Fibroblast of the conjunctiva (primary cell): ENCODE measurements around the gene NRP1.

Experiments used
- DNase-seq: peaks from one replicate; pipeline ENCODE4 v3.0.0-alpha.2; 2010; ENCODE audit warnings: low read depth

Gene NRP1

DNA sequence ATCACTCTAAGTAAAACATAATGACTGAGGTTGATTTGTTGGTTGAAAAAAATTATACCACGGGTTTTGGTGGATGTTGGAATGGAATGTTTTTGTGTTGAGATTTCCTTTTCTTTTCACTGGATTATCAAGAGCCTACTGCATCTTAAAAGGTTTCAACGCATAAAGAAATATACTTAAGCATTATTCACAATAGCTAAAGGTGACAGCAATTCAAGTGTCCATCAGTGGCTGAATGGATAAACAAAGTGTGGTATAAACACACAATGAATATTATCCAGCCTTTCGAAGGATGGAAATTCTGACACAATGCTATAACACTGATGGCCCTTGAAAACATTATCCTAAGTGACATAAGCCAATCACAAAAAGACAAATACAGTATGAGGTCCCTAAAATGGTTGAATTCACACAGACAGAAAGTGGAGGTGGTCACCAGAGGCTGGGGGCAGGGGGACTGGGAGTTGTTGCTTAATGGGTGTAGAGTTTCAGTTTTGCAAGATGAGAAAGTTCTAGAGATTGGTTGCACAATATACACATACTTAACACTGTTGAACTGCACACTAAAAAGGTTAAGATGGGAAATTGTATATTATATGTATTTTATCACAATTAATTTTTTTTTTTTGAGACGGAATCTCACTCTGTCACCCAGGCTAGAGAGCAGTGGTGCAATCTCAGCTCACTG lies 122.3 kb downstream of the NRP1 start:
- no peak for DNase-seq

DNA sequence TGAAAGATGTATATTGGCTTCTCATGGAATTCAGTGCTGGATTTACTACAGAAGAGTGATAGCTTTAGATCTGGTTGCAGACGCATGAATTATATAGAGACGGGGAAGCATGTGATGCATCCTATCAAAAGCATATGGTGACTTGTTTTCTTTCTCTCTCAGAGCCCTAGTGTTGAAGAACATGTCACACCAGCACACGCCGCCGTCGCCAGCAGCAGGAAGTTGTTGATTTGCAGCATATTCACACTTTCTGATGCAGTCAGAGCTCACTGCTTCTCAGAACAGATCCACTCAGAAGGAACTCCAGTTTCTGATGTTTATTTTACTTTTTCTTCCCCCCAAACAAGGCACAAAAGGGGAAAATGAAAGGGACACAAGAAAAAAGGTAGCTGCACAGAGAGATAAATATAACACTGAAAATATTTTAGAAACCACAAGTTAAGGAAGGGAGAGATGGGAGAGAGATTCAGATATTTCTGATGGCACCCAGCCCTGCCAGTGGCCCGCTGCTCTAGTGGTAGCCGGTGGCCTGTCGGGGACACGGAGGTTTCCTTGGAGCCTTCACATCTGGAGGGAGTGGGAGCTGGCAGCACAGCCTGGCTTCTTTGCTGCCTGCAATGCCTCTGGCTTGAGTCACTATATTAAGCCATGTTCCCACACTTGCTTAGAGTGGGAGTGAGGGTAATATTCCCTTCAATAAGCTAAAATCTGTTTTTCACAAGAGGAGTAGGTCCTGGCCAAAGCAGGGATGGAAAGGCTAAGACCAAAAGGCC lies 123.2 kb downstream of the NRP1 start:
- peak; percentile 68 for DNase-seq

DNA sequence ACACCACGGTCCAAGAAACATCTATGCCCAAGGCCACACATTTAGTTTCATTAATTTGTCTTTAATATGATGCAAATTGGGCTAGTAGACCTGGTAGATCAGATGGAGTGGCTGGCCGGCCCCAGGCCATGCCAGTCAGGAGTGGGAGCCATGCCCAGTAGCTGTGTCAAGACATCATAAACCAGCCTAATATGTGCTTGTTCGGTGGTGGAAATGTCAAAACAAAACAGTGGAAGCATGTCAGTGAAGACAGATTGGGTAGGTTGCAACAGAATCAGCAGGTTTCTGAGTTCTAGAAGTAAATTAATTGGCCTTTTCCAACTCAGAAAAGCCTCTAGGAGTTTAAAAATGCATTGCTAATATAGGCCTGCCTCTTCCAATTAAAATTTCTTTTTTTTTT lies 124.7 kb downstream of the NRP1 start:
- DNase-seq: no peak

DNA sequence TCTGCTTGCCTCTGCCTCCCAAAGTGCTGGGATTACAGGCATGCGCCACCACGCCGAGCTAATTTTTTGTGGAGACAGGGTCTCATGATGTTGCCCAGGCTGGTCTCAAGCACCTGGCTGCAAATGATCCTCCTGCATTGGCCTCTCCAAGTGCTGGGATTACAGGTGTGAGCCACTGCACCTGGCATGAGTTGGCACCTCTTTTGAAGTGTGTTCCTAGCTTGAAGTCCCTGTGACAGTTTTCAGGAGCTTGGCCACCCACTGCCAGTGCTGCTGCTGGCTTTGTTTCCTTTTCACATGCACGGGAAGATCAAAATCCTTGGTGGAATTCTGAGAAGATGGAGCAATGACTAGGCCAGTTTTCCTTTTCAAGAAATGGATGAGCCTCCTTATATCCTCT lies 126.3 kb downstream of the NRP1 start:
- no peak for DNase-seq

DNA sequence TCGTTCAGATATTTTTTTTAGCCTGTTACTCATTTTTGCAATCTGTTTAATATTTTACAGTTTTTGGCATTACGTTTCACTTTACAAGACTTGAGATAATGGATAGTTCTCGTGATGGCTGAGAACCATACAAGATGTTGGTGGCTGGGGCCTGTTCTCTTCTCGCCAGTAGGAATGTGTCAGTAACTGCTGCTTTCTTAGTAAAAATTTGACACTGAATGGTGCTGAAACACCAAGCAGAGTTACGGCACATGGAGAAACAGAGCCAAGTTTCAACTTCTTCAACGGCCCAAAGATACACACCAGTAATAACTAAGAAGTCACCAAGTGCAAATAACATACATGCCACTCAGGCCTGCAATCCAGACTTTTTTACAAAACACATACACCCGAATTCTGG lies 130.4 kb downstream of the NRP1 start:
- DNase-seq: no peak

DNA sequence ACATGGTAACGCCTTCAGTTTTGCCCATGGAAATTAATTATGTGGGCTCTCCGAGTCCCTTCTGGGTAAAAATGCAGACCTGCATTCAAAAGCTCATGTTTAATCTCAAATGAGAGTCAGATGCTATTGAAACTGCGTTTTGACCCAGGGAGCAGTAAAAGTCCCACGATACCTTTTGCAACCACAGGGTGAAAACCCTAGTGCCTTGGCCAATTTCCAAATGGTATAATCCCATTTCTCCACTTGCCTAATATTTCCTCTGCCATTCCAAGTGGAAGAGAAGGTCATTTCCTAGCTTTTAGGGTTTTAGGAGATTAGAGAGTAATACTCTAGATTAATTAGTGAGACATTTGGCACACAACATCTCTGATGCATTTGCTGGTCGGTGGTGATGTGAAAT lies 132.5 kb downstream of the NRP1 start:
- DNase-seq: no peak

DNA sequence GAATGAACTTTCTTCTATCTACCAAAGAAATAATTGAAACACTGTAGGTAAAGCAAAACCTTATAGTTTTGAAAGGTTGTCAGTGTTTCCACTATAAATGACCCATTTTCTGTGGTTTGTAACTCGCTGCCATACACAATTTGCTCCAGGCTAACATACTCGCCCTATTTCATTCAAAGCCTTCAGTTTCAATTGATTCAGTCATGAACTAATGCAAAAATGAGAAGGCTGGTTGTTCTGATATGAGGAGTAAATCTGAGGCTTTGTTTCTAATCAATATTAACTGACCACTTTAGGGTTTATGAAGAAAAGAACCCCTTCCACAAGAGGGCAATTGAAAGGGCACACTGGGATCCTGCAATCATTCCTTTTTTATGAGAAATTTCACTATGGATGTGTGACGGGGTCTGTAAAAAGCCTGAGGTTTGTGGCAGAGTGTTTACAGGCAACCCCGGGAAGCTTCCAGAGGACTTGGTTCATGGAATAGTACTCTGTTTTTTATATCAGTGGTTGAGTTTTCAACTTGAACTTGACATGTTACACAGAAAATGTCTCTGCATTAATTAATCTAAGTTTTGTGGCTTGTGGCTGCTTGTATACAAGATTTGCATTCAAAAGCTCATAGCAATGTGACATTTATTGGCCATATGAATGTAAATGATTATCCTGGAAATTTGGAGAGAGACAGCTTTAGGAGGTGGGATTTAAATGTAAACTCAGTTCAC lies 133.2 kb downstream of the NRP1 start:
- no peak for DNase-seq

DNA sequence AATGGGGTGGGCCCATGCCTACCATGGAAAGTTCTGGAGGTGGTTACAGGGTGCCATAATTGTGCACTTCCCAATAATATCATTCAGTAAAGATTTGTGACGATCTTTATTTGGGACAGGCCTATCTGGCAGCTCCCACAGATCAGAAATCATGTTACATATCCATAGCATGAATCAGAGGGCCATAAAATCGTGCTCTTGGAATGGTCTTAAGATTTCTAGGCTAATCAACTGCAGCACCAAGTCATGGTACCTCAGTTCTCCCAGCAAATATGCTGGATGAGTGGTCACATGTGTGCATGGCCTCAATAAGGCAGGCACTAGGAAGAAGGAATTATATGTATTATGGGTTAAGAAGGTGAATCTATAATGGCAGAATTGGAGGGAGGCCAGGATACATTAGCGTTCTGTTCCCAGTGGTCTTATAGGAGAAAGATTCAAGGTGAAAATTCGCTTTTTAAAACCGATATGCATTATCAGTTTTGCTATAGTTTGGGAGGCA lies 134.7 kb downstream of the NRP1 start:
- no peak for DNase-seq

DNA sequence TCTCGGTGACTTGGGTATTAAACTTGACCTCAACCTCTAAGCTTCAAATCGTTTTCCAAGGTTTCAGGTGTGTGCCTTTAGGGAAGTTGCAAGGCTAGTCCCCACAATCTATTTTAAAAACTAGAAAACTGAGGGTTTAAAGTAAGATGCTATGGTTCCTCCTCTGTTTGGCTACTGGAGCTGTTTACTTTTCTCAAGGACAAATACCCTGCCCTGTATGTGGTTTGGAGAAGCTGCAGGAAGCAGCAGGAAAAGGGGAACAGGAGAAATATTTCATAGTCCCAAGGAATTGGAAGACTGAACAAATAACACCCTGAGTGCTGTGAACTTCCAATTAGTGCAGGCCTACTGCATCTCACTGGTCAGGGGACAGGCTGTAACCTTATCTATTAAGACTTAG lies 135.9 kb downstream of the NRP1 start:
- no peak for DNase-seq

DNA sequence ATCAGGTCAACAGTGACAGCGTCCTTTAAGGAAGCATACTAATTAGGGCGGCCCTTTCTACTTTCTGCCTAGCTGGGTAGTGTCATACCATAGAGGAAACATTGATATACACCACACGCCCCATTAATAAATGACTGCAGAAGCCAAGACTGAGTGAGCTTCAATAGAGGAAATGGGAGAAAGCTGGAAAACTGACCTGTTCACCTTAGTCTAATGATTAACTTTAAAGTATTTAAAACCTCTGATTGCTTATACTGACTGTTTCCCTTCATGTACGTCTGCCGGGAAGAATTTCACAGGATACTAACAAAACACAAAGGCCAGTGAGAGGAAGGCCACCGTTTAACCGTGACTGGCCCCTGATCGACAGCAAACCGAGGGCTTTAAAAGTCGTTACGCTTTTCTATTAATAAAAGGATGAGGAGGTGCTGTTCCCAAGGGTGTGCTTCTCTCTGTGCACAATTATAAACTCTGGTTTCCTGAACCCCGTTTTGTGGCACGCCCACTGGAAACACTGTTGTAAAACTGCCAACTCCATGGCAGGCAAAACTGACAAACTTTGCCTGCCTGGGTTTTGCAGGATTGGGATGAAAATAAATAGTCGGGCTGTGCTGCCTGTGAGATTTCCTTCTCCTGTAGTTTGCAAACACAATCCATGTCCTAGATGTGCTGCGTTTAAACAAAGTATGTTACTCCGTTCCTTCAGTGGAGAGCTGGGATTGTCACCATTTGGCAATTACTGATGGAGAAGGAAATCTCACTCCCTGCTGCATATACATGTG lies 137.6 kb downstream of the NRP1 start:
- DNase-seq: no peak

DNA sequence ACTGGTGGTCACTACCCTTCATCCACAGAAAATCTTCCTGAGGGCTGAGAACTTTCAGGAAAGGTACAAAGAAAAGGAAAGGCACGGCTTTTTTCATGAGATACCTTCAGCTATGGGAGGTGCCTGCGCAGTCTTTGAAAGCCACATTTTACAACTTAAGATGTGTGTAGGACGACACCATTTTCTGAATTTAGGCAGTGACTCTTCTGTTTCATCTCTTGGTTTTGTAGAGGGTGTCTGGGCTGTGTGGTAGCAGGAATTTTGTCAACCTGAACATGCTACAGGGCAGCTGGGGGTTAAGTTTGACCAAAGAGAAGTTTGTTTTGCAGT lies 138.1 kb downstream of the NRP1 start:
- no peak for DNase-seq

DNA sequence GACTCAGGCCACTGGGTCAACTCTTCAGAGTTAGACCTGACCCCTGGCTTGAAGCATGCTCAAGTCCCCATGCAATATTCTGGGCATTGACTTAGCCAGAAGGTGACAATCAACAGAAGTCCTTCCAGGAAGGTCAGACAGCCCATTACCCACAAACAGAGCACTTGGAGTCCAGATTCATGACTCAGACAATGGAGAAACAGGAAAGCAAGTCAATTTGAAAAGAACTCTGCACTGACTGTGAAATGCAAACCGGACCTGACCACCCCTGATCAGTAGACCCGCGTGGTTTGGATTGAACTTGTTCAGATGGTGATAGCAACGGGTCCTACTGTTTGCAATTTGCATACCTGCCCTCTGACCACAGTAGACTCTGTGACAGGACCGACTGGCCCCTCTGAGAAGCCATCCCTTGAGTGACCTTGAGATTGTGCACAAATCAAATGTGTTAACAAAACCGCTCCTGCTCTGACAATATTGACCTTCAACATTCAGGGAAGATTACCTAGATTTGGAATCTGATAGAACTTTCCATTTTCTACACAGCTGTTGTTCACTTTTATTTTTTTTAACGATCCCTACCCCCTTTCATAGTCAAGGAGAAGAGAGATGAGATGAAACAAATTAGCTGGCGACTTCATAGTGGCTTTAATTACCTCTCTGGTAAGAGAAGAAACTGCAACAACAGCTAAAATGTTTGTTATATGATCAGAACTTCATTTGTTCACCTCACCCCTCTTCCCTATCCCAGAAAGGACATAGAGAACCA lies 138.7 kb downstream of the NRP1 start:
- no peak for DNase-seq

DNA sequence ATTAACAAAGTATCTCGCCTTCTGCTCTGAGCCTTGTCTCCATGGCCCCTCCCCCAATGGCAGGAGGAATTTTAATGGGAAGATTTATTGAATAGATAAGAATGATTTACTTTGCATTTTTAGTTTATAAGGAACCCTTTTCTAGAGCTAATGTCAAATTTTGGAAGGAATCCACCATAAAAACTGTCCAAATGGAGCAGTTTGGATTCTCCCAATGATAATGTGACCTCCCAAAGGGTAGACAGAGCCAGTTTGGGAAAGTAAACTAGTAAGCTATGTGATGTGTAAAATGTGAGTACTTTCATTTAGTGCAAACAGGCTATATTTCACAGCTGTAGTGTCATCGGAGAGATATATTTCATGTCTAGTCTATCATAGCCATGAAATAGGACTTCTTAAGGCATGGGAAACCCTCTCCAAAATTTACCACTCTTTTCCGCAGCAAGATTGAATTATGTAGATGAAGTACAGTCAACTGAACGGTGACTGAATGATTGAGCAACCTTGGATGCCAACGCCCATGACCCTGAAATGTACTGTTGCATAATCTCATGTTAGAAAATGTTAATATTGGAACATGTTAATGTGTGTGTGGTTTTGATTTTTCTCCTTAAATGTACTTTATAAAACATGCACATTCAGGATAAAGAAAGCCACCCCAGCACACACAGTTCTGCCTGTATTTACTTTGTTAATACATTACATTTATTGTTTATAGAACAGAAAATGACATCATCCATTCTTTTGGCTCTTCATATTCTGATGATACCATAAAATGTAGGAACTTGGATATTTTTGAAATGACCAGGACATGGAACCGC lies 140.6 kb downstream of the NRP1 start:
- peak; percentile 84 for DNase-seq

DNA sequence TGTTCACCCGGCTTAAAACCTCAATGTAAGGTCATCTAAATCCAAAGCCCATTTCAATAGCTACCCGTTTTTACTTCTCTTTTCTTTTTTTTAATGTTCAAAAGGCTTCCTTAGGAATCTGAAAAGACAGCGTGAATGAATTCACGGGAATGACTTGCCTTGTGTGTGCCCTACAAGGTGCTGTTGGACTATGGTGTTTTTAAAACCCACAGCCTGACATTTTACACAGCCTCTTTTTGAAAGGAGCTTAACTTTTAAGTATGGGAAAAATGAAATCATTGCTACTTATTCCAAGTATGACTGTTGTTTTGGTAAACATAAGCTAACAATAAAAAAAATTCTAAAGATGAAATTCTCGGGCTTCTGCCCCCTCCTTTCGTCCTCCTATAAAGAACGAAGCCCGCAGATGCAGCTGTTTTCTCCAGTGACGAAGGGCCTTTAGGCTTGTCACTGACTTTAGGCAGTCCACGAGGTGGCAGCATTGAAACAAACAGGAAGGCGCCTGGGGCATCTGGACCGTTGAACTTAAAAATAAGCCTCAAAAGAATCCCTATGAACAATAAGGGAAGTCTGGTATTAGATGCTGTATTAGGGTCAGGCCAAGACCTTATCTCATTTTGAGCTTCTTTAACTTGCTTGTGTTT lies 141.3 kb downstream of the NRP1 start:
- DNase-seq: peak; percentile 88

DNA sequence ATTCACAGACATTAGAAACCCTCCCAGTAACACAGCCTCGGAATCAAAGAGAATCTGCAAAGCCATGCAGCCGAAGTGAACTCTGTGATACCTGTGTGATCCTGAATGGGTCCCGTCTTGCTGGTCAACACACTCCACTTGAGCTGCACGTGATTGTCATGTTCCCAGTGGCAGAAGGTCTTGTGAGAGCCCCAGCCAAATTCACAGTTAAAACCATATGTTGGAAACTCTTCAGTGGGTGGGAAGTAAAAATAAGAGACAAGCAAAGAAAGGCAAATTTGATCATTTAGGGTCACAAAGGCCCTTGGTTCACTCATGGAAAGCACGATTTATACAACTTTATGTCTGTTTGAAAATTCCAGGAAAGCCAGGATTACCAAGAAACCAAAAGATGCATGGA lies 142.3 kb downstream of the NRP1 start:
- DNase-seq: no peak

DNA sequence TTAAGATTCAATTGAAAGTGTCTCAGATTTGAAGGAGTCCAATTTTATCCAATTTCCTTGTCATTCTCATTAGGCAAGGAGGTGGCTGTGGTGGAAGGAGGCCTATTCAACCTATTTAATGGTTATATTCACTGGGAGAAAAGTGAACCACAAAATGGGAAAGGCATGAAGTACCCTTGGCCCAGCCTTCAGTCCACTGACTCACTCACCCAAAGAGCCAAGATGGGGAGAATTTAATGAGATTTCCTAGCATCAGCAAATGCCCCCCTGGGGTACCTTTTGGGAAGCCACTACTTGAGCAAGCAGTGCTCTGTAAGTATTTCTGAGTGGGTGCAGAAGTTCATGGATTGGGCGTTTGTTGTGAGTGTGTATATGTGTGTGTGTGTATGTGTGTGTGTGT lies 144.1 kb downstream of the NRP1 start:
- no peak for DNase-seq

DNA sequence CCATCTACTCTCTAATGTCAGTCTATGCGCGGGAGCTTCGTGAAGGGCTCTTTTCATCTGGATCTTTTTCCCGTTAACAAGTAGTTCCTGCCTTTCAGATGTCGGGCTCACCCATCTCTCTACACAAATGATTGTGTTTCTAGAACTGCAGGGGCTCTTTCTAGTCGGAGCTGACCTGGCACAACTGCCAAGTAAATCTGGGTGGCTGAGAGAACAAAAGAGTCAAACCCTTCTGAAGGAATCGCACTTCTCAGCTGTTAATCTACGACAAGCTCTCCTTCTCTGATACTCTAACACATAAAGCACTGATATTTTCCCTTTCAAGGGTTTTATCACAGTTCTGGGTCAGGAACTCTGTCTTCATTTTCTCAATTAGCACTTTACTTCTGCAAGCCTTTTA lies 144.7 kb downstream of the NRP1 start:
- DNase-seq: no peak

DNA sequence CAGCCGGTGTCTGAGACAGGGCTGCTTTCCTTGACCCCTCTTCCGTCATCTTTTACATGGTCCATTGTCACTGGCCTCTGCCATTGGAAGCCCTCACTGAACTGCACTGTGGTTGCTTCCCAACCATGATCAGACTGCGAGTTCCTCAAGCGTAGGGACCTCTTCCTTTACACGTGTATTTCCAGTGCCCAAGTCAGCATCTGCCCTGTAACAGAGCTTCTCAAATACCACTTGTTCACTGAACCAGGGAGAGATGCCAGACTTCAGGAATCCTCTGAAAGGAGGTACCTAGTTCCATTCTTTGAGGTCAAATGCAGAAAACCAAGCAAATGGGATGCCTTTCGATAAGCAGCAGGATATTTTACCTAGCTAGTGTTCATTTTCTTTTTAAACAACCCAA lies 145.1 kb downstream of the NRP1 start:
- no peak for DNase-seq

DNA sequence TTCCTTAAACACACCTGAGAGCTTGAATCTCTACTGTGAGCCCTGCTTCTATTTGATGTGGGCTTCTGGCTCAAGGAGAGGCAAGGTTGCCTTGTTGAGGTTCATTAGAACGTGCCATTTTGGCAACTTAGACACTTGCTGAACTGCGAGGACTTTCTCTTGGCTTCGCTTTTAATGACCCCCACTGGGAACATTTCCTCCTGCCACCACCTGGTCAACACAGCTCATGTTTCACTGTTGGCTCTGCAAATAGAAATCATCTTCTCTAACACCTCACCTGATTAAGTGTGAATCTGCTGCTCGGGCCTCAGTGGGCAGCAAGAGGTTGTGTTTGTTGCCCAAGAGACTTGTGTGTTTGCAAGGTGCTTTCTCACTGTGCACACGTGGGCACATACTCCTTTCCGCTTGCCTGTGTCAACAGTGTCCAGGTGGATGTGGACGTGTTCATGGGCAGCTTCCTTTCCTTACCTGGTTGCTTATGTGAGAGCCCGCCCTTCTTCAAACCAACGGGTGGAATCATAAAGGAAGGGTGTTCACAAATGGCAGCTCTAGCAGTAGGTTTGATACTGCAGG lies 147.0 kb downstream of the NRP1 start:
- DNase-seq: no peak

DNA sequence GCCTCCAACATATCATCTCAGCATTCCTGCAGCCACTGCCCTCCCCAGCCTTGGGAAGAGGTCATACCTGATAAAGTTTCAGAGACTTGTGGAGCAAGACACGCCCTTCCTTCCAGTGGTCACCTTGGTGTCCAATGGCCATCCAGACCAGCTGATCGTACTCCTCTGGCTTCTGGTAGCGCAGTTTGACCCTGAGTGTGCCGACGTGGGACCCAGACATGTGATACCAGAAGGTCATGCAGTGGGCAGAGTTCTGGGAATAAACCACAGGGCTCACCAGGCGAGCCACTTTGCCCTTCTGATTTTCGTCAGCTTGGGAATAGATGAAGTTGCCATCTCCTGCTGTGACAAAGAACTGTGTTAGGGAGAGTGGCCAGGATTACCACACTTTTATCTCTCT lies 148.3 kb downstream of the NRP1 start:
- no peak for DNase-seq
